ENCODE data around the gene MPIG6B.
A peak's percentile ranks its signal among the peaks of the same experiment; 100 is the strongest.

MPIG6B gene

DNA sequence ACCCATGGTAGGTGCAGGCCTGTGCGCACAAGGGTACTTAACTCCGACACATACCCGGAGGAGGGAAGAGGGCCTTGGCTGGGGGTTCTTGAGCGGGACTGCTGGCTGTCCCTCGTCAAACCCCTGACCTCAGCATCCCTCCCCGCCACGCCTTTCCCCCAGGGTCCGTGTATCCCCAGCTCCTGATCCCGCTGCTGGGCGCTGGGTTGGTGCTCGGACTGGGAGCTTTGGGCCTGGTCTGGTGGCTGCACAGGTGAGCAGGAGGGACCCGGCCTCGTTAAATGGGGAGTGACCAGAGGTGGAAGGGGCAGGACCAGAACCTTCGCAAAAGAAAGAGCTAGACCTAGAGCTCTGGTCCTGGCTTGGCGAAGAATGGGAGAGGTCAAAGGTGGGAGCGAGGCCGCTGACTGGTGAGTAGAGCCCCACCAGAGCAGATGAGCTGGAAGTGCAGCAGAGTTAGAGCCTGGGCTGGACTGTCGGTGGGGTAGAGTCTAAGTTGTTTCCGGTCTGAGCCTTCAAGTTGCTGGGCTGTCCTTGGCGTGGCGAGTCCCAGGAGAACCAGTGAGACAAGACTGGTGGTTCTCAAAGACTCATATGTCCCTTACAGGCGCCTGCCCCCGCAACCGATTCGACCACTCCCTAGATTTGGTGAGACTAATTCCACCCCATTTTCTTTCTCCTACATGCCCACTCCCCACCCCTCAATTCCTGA, 963 bp downstream of the MPIG6B start:
- DNase-seq, result no peak

DNA sequence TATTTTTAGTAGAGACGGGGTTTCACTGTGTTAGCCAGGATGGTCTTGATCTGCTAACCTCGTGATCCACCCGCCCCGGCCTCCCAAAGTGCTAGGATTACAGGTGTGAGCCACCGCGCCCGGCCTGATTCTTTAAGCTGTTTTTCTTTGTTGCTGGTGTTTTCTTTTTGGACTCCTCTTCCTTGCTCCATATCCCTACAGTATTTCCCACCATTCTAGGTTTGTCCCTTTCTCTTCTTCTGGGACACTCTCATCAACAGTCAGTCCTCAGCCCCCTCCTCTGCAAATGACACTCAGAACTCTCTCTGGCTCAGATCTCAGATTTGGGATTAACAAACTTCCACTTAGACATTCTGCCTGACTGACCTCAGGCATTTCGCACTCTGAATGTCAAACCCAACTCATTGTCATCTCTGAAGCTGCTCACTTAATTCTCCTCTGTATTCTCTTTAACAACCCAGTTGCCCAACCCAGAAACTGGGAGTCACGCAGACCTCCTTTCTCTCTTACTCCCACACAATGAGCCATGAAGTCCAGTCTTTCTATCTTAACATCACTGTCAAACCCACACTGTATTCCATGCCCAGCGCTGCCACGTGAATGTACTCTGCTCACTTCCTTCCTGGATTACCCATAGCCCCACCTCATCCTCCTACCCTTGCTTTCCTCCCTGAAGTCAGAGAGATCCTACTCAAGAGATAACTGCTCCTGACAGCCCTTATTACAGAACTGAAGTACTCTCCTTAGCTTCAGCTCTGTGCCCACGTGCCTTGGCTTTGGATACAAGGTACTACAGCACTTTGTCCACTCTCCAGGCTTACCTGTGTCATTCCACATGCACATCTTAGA, 2.6 kb downstream of the MPIG6B start:
- DNase-seq, result no peak

DNA sequence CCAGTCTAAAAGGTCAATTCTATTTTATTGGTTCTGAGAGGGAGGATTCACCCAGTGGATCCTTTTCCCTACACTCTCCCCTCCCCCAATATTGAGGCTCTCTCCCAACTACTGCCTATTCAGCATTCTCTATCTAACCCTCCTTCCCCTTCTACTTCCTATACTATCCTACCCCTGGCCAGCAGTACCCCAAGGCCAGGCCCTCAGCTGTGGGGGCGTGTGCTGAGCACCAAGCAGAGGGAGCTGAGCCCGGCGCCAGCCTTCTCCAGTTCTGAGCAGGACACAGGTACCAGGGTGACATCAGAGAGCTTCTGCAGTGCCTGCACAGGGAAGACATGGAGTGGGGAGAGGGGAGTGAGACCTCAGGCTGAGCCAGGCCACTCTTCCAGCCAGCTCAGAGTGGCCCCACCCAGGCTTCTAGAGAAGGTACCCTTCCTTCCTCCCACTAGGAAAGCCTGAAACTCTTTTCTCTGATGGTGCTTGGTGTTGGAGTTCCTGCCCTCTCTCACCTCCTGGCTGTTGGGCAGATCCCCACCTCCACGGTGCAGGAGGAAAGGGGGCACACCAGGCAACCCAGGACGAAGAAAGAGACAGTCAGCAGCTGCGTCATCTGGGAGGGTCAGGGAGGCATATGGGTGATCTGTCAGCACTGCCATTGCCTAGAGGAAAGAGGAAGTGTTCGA, 4.0 kb downstream of the MPIG6B start:
- no peak for DNase-seq

DNA sequence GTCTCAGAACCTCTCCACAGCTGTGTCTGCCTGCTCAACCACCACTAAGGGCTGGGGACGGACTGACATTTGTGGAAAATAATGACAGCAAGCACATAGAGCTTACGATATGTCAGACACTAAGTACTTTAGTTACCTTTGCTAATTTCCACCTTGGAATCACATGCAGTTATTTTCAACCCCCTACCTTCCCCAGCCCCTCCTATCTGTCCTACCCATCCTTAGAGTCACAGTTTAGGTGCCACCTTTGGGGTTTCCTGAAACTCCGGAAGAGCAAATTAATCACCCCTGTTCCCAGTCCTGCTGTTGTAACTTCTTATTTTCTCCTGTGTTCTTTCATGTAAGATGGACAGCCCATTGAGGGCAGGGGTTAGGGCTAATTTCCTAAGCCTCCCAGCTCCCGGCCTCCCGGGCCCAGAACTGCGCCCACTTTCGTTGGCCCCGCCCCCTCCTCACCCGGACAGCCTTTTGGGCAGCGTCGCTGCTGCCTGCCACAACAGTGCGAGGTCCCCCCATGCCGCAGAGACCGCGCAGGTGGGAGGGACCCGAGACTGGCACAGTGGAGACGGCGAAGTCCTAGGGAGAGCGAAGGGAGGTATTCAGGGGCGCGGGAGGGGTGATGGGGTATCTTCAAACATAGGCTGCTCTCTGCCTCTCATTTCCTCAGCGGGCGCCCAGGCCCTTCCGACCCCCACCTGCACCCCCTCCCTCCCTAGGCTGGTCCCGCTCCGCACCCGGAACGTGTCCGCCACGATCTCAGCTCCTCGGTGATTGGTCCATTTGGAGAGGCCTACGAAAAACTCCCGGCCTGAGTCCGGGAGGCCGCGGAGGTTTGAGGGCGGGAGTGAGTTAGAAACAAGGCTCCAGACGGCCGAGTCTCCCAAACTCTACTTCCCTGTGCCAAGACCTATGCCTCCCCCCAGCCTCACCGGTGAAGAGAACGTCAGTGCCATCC, 4.8 kb downstream of the MPIG6B start:
- no peak for DNase-seq

DNA sequence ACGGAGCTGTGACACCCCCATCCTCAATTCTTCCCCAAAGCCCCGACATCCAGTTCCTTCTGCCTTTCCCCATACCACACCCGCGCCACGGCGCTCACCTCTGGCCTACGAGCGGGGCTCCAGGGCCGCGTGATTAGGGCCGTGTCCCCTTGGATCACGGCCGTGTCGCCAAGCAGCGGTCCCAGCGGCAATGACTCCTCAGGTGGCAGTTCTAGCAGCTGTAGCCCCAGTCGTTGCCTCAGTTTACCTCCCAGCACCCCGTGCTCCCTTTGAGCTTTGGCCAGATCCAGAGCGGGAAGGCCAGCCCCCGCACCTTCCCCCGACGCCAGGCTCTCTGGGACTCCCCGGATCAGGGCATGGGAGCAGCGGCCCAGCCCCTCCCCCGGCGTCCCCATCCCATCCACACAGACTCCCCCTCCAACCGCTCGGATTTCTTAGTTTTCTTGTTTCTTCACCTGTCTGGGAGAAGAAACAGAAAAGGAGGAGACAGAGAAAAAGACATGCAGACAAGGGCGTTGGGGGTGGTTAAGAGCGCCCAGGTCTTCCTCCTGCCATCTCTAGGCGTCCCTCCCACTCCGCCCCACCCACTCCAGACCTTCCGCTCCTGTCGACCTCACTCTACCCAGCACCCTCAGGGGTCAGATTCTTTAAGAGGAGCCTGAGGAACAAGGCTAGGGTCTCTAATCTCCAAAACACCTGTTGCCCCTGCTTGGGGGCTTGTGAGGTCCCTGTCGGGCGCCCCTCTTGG, 5.8 kb downstream of the MPIG6B start, which contains the start of gene DDAH2:
Gene DDAH2, minus strand, starts transcription at position 533 of the 748 bp plus-strand sequence. Its CDS starts 138 bp downstream, at position 395.
- DNase-seq, result no peak

DNA sequence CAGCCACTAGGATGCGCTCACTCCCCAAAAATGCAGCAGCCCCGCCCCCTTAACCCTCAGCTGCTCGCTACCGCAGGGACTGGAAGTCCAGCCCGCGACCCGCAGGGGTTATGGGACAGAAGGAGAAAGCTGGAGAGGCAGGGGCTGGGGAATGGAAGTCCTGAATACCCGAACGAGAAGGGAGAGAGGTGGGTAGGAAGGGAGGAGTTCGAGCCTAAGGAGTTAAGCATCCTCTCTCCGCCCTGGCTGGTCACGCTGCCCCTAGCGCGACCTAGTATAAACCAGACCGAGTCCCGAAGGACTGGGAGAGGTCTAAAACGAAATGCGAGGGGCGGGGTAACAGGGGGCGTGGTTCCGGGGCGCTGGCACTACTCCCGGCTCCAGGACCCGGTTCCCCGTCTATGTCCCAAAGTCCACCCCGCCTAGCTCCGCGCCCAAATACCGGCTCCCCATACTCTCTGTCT, 6.4 kb downstream of the MPIG6B start:
- peak; percentile 81 for DNase-seq

DNA sequence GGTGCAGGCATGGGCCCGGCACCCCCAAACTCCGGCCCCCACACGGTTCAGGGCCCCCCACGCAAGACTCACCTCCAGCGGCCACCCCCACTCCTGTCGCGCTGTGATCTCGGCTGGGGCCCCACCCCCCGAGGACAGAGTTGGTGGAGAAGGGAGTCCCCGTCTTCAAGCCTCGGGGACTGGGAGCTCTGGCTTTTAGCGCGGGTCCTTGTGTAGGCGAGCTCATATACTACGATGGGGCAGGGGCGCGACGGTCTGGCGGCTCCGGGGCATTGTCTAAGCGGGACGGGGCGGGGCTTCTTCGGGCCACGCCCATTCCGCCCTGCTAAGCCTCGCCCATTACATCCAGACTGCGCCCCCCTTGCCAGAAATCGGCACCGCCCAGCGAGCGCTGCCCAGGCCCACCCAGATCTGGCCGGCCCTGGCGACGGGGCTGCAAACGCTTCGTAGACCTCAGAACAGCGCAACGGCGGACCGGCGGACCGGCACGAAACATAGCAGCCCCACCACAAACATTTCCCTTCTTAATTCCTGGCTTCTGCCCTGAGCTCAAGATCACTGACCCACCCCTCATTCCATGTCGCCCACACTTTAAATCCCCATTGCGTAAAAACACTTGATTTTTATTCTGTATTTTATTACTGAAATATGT, 6.9 kb downstream of the MPIG6B start:
- DNase-seq, result peak; percentile 78

DNA sequence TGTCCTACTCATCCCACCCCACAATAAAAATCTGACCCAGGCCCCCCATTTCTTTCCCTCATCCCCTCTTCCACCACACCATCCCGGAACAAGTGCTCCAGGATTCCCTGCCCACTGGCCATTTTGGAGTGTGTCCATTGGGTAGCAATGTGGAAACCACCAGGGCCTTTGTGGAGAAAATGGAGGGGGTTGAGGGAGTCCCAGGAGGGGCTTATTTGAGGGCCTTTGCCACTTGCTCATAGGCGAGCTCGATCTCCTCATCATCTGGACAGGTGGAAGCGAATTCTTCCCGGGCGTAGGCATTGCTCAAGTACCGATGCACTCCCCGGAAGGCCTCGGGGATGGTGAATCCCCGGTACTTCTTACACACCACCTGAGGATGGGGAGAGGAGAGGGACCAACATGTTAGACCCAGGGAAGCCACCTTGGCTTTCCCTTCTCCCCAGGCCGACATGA, 7.5 kb downstream of the MPIG6B start:
- DNase-seq, result no peak

DNA sequence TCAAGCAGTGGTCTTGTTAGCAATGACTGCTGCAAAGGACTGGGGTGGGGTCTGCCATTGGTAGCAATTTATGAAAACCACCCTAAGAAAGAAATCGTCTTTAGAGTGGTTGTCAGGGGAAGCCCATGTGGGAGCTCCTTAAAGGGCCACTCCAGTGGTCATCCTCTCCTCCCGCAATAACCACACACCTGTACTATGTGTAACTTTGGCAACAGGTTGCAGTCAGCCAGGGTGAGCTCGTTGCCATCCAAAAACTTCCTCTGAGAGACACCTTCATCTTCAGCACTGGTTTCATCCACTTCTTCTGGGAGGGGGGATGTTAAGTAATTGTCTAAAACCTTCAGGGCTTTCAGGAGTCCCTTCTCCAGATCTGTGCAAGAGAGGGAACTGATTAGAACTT, 8.9 kb downstream of the MPIG6B start:
- no peak for DNase-seq

DNA sequence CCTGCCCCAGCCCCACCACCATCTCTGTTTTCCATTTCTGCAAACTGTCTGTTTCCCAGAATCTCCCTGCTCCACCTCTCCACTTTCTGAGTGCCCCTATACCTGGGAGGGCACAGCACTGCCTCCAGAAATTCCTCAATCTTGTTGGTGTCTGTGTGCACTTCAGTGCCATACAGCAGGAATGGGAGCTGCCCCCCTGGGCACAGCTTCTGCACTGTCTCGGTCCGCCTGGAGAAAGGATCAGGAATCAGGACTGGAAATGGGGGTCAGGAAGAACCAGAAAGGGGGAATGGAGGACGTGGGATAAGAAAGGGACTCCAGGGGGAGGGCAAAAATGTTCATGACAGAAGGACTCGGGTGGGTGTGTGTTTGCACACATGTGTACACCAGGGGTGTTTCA, 10.6 kb downstream of the MPIG6B start:
- DNase-seq, result no peak

DNA sequence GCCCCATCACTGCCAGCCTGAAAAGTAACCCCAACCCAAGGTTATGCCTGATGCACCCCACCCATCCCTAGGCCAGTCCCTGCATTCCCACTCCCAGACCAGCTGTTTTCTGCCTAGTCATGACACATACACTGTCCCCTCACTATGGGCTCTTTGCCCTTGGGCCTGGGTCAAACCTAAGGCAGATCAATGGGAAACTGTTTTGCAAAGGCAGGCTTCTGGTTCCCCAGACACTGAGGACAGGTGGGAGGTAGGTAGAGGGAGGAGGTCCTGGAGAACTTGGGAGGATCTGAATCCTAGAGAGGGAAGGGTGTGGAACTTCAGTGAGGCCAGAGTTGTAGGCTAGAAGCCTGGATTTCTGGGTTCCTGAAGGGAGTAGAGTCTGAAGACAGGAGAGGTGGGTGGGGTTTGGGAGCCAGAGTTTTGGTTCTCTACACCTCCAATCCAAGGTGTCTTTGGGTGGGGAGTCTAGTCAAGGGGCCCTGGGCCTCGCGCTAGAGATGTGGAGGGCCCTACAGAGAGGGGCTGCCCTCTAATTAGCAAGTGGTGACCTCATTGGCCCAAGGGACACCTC, 11.2 kb downstream of the MPIG6B start:
- DNase-seq, result no peak

DNA sequence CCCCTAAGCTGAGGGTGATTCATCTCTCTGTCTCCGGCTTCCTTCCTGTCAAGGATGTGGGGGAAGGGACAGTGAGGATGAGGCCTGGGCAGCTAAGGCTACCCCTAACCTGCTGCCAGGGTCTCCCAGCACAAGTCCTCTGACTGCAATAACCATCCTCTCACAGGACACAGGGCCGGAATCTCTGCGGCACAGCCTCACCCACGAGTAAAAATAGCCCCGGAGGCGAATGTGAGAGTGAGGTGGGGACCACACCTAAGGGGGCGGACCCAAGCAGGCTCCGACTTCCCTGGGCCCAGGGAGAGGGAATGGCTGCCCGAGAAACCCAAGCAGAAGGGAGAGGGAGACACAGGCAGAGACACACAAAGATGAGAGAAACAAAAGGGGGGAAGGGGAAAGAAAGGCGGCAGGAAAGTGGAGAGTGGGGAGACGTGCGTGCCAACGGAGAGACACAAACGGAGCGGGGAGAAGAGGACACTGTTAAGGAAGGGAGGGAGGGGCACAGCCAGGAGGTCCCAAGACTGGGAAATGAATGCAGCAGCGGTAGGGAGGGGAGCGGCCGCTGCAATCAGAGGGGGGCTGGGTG, 11.7 kb downstream of the MPIG6B start:
- no peak for DNase-seq

DNA sequence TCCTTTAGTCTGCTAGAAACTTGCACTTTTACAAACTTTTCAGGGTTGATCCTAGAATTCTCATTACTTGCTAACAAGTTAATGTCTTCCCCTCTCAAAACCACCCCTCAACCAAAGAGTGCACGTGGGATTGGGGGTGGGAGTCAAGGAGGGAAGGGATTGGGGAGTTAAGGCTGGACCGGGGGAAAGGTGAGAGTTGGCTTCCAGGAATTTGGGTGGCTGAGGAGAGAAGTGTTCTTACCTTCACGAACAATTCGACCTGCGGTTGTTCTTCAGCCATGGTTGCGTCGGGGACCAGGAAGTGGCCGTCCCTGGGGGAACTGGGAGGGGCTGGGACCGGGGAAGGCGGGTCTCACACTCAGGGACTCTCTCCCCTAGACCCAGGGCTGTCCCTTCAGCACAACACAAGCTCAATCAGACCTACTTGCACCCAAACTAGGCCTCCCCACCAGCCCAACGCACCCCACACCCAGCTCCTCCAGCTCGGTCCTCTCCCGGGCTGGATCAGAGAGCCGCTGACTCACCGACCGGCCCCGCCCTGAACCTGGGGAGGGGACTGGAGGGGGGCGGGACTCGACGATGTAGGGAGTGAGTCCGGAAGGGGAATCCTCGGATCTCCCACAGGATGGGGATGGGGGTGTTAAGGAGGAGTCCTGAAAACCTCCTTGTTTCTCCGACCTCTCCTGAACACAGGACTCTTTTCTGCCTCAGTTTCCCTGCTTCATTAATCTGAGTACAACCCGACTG, 13.0 kb downstream of the MPIG6B start, which contains the start of gene CLIC1:
Gene CLIC1, minus strand, starts transcription at position 510 of the 747 bp plus-strand sequence. Its CDS starts 230 bp downstream, at position 280.
- DNase-seq, result peak; percentile 84

DNA sequence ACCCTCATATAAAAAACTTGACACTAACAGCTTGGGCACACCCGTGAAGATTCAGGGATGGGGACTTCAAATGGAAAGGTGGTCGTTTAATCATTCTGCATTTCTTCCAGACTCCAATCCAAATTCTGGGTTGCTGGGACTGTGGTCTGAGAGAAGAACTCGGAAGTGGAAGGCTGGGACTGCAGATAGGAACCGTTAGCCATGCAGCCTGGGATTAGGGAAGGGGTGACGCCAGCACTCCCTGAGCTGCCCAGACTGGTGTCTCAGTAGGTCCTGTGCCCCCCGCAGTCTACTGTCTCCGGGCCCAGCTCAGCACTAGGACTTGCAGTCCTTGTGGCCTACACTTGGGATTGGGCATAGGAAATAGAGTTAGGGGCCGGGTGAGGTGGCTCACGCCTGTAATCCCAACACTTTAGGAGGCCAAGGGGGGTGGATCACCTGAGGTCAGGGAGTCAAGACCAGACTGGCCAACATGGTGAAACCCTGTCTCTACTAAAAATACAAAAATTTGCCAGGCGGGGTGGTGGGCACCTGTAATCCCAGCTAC, 13.7 kb downstream of the MPIG6B start:
- no peak for DNase-seq

DNA sequence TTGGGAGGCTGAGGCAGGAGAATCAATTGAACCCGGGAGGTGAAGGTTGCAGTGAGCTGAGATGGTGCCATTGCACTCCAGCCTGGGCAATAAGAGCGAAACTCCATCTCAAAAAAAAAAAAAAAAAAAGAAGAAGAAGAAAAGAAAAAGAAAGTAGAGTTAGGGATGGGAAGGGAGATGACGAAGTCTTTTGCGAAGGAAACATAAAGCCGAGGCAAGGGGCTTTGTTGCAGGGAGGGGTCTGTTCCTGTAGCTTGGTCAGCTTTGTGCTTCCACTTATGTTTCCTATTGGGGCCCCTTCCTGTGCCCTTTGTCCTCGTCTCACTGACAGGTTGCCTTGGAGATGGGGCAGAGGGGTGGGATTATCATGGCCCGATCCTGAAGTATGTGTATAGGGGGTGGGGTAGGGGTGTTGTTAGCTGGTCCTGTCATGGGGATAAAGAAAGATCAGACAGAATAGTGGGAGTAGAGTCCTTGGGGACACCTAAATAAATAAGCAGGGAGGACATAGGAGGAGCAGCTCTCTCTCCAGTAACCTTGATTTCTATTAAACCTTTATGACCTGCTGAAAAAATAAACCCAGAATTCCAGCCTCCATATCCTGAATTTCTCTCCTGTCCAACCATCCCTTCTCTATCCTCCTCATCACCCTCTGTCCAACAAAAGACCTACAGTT, 14.3 kb downstream of the MPIG6B start:
- peak; percentile 40 for DNase-seq

DNA sequence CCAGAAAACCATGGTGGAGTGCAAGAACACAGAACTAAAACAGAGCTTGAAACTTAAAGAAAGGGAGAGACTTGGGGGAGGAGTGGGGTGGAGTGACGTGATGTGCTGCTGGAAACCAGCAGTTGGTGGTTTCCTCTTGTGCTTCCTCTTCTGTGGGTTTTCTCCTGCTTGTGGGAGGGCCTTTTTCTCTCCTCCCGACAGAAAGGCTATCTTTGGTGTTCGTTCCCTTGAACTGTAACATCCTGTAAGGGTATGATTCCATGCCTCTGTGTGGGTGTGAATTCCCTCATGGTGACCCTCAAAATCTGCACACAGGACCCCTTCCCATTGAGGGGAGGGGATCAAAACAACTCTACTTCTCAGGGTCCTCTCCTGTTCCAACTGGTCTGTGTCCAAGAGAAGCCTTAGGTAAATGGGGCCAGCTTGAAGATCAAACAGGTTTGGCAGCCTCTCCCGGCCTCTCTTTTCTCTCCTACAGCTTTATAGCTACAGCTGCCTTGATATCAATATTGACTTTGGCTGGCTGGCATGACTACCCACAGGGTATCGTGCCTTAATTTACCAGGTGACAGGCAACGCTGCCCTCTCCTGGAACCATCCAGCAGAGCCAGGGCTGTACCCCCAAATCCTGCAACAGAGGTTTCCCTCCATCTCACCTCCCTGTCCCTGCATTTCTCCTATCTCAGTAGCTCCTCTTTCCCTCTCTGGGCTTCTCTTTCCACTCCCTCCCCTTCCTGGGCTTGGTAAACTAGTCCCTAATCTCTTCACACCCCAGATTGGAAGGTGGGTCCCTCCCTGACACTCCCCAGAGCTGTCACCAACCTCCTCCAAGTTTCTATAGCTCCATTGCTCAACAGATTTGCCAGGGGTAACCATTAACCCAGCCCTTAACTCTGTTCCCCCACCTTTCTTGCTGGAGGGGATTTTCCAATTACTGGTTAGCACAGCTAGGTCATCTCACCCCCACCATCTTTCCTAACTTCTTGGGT, 15.1 kb downstream of the MPIG6B start:
- peak; percentile 92 for DNase-seq

All from NCI-H345 (cell line).